Left lobe of liver (tissue), 2 donors: ENCODE results near the gene ARHGAP12. TPM values are rescaled to one million over a fixed set of nuclear protein-coding genes. Genes with fewer than 3 reads are reported as not detected.
"Not testable (repeated sequence)": the region's sequence is repeated elsewhere in the genome, so short reads cannot be mapped to it uniquely, and the experiment has no call there.

ENCODE experiments used
- ATAC-seq: fragments of 200-7000 bp; cut with Tn5 transposase; one replicate; pipeline ENCODE4 v1.9.1; 2020; ENCODE audit warnings: mild to moderate bottlenecking, moderate library complexity
- DNase-seq: peaks from one replicate; pipeline ENCODE4 v3.0.0-alpha.2; 2020; ENCODE audit warnings: low spot score
- total RNA-seq: library from RNA; stranded (reverse); gene quantifications from one replicate; pipeline ENCODE4 v1.2.1, GENCODE V29; 2021
- donor health status: DM: no; HTN: no; CAD: no; lungs with moderate emphysema.
- donor health status: DM: no; HTN: yes; CAD: no.

ARHGAP12 gene
- total RNA-seq, 1 donor from 2014 or later, result 11.3 TPM

DNA sequence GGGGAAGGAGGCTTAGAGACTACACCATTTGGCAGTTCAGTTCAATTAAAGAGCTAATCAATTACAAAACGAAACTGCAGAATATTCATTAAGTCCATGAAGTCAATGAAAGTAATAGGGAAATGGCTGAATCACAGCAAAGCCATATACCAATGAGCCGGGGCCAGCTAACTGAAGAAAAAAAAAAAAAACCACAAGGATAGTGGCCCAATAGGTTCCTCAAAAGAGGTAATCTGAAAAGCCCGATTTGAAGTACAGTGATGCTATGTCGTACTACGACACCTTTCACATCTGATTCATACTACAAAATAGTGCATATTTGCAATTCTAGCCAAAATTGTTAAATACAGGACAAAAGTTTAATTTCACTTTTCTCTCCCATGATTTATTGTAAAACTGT lies 2.5 kb downstream of the ARHGAP12 start:
- DNase-seq (no peak), ATAC-seq (no peak)

DNA sequence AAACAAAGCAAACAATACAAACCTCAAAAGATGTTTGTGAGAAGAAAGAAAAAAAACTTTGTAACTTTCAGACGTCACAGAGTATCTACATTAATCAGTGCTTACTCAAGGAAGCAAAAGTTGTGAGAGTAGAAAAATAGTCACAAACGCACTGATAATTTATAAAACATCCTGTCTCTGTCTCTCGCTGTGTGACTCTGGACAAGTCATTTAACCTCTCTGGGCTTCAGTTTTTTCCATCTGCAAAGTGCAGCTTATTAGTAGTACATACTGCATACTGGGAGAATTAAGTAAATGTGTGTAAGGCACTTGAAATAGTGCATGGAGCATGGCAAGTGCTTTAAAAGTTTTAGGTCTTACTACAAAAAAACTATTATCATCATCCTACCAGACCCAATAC lies 3.8 kb downstream of the ARHGAP12 start:
- DNase-seq, result no peak
- no peak for ATAC-seq

DNA sequence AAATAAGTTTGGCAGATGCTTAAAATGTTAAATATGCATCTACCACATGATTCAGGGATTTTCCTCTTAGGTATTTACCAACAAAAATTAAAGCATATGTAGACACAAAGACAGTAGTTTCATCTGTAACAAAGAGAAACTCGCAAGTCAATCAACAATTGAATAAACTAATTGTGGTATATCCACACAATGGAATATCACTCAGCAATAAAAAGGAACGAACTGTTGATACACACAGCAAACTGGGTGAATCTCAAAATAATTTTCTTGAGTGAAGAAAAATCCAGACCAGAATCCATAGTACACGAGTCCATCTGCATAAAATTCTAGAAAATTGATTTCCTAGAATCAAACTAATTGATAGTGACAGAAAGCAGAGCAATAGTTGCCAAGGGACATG lies 5.2 kb downstream of the ARHGAP12 start:
- DNase-seq, result no peak
- no peak for ATAC-seq

DNA sequence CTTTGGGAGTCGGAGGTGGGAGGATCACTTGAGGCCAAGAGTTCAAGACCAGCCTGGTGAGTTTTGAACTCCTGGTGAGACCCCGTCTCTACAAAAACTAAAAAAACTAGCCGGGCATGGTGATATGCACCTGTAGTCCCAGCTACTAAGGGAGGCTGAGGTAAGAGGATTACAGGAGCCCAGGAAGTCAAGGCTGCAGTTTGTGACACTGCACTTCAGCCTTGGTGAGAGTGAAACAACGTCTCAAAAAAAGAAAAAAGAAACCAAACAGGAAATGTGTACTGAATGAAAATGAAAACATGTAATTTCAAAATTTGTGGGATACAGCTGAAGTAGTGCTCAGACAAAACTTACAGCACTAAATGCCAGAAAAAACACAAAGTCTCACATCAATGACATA lies 7.6 kb downstream of the ARHGAP12 start:
- ATAC-seq (no peak), DNase-seq (no peak)

- ATAC-seq (peak; percentile 34), DNase-seq (no peak)
These were observed 8.1 kb downstream of the ARHGAP12 start for GRCh38 chr10:31920538-31920937.

DNA sequence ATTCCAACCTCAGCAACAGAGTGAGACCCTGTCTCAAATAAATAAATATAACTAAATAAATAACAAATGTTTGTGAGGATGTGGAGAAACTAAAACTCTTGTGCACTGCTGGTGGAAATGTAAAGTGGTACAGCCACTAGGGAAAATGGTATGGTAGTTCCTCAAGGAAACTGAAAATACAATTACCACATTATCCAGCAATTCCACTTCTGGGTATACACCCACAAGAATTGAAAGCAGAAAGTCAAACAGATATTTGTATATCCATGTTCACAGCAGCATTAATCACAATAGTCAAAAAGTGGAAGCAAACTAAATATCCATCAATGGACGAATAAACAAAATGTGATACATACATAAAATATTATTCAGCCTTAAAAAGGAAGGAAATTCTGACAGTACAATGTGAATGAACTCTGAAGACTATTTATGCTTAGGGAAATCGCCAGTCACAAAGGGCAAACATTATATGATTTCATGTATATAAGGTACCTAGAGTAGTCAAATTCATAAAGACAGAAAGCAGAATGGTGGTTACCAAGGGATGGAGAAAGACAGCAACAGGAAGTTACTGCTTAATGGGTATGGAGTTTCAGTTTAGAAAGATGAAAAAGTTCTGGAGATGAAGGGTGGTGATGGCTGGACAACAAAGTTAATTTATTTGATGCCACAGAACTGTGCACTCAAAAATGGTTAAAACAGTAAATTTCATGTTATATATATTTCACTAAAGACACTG lies 9.8 kb downstream of the ARHGAP12 start:
- ATAC-seq, result no peak
- DNase-seq, result no peak

- DNase-seq (no peak), ATAC-seq (no peak)
These were observed 14.3 kb downstream of the ARHGAP12 start for GRCh38 chr10:31914370-31914769.

DNA sequence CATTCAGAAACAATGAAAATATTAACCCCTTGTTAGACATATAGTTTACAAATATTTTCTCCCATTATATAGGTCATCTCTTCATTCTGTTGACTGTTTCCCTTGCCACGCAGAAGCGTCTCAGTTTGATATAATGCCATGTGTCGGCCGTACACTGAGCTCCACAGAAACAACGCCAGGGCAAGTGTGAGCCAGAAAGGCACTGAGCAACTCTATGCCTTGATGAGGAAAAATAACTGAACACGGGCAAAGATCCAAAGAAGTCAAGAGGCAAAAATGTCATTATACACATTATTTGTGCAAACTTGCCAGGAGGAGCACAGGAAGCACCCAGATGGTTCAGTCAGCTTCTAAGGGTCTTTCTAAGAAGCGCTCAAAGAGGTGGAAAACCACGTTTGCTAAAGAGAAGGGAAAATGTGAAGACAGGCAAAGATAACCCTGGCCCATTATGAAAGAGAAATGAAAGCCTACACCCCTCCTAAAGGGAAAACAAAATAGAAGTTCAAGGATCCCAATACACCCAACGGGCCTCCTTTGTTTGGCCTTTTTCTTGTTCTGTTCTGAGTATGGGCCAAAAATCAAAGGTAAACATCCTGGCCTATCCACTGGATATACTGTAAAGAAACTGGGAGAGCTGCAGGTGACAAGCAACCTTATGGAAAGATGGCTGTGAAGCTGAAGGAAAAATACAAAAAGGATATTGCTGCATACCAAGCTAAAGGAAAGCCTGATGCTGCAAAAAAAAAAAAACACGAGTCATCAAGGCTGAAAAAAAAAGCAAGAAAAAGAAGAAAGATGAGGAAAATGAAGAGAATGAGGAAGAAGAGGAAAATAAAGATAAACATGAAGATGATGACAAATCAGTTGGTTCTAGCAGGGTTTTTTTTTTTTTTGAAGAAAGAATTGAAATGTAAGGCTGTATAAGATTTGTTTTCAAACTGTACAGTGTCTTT lies 15.5 kb downstream of the ARHGAP12 start:
- ATAC-seq, result no peak
- no peak for DNase-seq

DNA sequence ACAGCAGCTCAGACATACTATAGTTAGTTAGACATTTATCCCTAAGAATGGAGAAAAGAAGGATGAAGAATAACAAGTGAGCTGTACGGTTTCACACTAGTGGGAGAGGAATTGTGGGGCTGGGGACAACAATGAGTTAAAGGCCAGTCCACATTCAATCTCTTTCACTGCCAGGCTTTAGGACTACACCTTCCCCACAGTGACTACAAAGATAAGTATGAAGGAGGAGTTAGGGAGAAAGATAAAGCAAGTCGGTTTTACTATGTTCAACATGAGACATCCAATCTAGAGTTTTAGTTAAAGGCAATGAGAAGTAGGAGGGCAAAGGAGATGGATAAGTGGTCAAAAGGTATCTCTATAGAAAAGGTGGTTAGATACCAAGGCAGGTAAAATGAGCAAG lies 16.3 kb downstream of the ARHGAP12 start:
- ATAC-seq (no peak), DNase-seq (no peak)

GRCh38 chr10:31910016-31910415 lies 18.6 kb downstream of the ARHGAP12 start:
- no peak for DNase-seq
- no peak for ATAC-seq

DNA sequence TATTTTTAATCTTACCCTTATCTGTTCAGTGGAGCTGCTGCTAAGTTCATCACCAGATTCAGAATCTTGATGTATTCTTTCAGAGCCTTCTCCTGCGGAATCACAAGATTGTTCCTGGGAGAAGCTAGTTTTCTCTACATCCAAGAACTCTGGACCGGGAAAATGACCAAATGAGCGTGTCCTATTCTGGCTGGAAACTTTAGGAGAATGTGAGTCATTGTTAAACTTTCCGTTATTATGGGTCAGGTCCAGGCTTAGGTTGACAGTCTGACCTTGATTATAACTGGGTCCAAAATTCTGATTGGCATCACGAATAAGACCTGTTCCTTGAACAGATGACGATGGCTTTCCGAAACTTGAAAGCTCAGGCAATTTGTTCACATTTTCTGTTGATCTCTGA lies 20.5 kb downstream of the ARHGAP12 start:
- ATAC-seq (no peak), DNase-seq (no peak)

- no peak for ATAC-seq
- DNase-seq, result no peak
These were observed 22.6 kb downstream of the ARHGAP12 start for GRCh38 chr10:31906039-31906438.

- ATAC-seq (no peak), DNase-seq (no peak)
These were observed 23.0 kb downstream of the ARHGAP12 start for GRCh38 chr10:31905586-31905985.

- no peak for DNase-seq
- ATAC-seq, result no peak
These were observed 26.0 kb downstream of the ARHGAP12 start for GRCh38 chr10:31902625-31903024.

DNA sequence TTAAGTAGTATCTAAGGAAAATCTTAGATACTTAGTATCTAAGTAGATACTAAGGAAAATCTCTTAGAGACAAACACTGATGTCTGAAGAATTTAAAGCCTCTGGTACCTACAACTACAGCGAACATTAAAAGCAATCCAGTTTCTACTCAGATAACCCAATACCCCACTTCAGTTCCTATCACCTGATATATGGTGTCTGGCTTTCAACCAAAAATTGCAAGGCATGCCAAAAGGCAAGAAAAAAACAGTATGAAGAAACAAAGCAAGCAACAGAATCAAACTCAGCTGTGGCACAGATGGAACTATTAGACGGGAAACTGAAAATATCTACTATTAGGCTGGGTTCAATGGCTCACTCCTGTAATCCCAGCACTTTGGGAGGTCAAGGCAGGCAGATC lies 31.1 kb downstream of the ARHGAP12 start:
- ATAC-seq (no peak), DNase-seq (no peak)

DNA sequence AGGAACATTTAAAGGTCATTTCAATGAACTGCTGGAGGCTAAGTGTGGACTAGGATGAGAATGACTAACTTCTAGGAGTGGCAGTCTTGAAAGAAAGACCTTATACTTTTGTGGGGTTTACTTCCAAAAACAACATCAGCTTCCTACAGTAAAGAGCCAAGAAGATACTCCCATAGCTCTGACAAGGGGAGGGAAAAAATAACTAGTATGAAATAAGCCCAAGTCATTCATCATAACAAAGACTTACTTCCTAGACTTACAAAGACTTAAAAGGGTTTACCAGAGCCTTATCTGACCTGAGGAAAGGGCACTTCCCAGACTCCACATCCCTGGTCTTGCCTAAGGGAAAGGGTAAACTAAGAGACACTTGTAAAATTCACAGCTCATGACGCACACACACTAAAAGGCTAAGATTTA lies 31.7 kb downstream of the ARHGAP12 start:
- no peak for ATAC-seq

GRCh38 chr10:31895722-31896121 lies 32.9 kb downstream of the ARHGAP12 start:
- not testable (repeated sequence) for DNase-seq, ATAC-seq

More for the DNA sequence above, 31.7 kb downstream of the ARHGAP12 start:
- no peak for DNase-seq

GRCh38 chr10:31888442-31888841 lies 40.2 kb downstream of the ARHGAP12 start:
- no peak for DNase-seq
- no peak for ATAC-seq

DNA sequence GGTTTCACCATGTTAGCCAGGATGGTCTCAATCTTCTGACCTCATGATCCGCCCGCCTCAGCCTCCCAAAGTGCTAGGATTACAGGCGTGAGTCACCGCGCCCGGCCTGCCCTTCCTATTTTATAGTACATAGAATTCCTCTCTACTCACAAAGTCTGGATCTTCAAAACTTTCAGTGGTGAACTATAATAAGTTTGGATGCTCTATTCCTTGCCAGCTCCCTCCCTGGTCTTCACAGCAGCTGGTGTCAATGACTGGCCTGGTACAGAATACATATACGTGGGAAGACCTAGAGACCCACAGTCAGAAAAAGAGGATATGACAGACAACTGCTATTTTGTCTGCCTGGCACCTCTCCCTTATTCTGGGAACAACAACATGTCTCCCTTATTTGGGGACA lies 40.8 kb downstream of the ARHGAP12 start:
- DNase-seq (no peak), ATAC-seq (no peak)

DNA sequence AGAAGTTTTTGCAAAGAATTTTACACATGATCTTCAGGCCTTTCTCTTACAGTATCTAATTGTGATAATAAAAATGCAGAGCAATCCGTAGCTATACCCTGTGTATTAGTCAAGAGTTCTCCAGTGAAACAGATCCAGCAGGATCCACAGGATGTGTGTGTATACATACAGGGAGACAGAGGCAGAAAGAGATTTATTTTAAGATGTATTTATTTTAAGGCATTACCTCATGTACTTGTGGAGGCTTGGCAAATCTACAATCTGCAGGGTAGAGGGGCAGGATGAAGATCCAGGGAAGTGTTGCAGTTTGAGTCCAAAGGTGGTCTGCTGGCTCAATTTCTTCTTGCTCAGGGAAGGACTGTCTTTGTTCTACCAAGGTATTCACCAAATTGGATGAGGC lies 41.7 kb downstream of the ARHGAP12 start:
- DNase-seq (no peak), ATAC-seq (no peak)

DNA sequence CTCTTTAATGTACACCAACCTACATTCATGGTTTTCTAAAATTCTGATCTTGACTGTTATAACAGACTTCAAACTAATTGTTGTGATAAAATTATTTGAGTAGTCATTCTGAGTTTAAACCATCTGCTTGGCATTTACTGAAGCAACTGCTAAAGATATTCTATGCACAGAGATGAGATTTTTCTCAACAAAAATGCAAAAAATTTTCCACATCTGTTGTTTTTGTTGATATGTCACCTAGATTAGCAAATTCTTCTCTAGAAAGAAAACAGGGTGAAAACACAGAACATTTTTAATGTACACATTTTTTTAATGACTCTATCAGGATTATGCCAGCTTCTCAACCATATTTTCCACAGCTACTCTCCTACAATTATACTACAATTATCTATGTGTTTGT lies 42.7 kb downstream of the ARHGAP12 start:
- ATAC-seq (no peak), DNase-seq (no peak)

GRCh38 chr10:31884386-31884785 lies 44.2 kb downstream of the ARHGAP12 start:
- DNase-seq (no peak), ATAC-seq (peak; percentile 30)
